DMS79 (cell line): Measurements from ENCODE around the gene SLC25A15.
A peak's percentile ranks its signal among the peaks of the same experiment; 100 is the strongest.
"Not testable (repeated sequence)": the region's sequence is repeated elsewhere in the genome, so short reads cannot be mapped to it uniquely, and the experiment has no call there.

ENCODE experiments used
- DNase-seq: peaks from one replicate; lab custom pipeline; 2025; lab: John Stamatoyannopoulos, UW

SLC25A15 gene

DNA sequence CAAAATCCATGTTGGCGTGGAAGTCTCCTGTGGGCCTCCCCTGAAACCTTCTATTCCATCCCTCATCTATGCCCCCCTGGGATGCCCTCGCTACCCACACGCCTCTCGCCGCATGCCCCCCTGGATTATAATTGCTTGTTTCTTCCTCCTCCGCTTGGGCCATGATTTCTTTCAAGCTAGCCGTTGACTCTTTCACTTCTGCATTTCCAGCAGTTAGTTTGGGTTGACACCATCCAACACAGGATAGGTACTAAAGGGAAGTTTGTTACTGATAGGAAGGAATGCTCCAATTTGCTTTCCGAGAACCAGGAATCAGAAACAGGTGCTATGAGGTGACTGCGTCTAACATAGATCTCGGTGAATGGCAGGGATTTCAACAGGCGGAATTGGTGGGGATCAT, 7.7 kb upstream of the SLC25A15 start:
- DNase-seq, result no peak

DNA sequence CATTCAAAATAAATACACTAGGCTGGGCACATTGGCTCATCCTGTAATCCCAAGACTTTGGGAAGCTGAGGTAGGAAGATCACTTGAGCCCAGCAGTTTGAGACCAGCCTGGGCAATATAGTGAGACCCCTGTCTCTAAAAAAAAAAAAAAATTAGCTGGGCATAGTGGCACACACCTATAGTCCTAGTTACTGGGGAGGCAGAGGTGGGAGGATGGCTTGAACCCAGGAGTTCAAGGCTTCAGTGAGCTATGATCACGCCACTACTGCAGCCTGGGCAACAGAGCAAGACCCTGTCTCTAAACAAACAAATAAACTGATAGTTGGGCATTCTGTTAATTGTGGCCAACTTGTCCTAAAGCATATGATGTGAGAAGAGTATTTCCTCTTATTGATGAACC, 6.4 kb upstream of the SLC25A15 start:
- not testable (repeated sequence) for DNase-seq

DNA sequence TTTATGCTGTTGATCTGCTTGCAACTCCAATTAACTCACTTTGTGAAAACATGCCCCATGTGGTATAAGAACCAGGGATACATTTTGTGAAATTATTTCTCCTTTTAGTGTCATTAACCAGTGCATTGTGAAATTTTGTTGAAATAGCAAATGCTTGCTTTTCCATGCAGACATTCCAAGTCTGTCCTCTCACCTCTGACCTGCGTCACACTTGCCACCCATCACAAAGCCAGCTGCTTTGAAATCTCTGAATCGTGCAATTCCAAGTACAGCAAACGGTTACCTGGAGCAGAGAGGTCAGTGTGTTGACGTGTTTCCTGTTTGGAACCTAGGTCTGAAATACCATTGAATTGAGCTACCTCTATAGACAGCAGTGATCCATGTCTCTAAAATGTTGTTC, 4.9 kb upstream of the SLC25A15 start:
- DNase-seq, result no peak

DNA sequence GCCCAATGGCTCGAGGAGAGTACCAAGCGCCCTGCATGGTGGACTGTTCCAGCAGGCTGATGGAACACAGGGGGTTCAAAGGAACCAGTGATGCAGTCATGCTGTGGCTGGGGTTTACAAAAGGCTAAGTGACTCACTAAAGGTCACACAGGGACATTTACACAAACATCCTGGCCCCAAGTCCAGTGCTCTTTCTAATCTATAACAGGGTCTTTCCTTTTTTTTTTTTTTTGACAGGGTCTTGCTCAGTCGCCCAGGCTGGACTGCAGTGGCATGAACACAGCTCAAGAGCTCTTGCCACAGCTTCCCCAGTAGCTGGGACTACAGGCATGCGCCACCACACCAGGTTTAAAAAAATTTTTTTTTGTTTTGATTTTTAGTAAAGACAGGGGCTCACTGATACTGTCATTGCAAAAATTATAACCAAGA, 2.8 kb upstream of the SLC25A15 start:
- no peak for DNase-seq

DNA sequence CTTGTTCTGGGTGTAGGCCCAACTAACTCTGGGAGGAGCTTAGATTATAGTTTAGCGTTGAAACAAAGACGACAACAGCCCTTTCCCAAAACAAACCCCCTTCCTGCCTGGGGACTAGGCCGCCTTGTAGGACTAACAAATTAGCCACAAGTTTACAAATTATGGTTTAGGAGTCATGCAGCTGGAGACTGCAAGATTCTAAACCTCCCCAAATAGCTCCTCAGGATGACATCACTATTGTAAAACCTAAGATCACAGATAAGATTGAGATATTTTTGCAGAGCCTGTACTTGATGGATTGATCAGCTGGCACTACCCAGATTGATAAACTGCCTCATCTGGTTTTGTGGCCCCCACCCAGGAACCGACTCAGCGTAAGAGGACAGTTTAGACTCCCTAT, 2.3 kb upstream of the SLC25A15 start:
- DNase-seq, result no peak

DNA sequence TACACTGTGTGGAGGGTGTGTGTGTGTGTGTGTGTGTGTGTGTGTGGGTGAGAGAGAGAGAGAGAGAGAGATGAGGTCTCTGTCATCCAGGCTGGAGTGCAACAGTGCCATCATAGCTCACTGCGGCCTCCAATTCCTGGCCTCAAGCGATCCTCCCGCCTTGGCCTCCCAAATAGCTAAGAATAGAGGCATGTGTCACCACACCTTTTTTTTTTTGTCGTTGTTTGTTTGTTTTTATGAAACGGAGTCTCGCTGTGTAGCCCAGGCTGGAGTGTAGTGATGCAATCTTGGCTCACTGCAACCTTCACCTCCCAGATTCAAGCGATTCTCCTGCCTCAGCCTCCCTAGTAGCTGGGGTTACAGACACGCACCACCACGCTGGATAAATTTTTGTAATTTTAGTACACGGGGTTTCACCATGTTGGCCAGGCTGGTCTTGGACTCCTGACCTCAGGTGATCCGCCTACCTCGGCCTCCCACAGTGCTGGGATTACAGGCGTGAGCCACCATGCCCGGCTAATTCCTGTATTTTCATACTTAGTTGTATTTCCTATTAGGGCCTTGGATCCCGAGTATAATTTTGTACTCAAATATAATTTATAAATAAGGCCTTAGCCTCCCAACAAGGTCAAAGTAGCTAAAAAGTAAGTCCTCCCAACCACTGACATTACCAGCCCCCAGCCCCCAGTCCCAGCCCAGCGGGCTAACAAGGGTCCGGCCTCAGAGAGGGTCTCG, 704 bp upstream of the SLC25A15 start:
- DNase-seq, result not testable (repeated sequence)

DNA sequence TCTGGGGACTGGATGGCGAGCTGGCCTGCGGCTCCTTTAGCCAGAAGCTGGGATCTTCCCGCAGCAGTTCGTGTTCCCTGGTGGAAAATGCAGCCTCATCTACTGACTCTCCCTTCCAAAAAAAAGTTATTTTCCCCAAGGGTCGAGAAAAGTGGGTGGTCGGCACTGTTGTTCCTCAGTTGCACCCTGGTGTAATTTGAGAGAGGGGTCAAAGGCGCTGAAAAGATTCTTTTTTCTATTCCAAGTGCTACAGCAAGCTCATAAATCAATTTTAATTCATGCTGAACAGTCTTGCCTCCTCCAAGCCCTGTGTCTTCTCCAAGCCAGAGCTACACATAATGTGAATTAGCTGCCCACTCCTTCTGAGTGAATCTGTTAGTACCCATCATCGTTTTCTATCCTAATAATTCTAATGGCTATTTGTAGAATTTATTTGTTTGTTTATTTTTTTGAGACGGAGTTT, 774 bp downstream of the SLC25A15 start:
- DNase-seq, result no peak

DNA sequence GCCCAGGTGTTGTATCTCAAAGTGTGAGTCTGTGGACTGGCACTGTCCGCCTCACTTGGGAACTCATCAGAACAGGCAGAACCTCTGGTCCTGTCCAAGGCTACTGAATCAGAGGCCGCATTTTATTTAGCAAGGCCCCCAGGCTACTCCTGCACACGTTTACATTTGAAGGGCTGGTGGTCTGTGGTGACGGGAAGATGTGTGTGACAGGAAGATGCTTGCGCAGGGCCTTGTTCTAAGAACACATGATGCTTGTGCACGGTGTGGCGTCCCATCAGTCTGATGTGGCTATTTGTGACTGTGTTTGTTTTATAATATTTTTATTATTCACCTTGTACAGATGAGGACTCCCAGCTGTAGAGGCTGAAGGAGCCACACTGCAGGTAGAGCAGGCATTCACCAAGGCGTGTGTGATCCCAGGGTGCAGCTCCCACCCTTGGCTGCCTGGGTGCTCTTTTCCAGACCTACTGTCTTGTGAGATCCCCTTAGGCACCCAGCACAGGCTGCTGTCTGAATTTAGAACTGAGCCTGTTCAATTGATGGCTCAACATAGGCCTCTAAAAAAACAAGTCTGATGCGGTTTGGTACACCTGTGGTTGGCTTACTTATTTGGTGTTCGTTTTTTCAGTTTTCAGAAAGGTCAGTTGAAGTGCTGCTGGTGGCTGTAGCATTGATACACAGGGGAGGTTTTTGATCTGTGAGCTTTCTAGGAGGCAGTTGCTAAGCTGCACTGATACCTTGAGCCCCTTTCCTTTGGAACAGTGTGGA, 3.1 kb downstream of the SLC25A15 start:
- DNase-seq, result no peak

DNA sequence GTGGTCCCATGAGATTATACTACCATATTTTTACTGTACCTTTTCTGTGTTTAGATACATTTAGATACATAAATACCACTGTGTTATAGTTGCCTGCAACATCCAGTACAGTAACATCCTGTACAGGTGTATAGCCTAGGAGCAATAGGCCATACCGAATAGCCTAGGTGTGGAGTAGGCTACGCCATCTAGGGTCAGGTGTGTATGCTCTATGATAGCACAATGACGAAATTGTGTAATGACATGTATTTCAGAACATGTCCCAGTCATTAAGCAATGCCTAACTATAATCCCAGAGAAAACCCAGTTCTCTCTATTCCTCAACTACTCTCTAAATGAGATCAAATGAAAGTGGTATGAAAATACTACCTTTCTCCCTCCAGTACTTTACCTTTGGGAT, 3.9 kb downstream of the SLC25A15 start:
- DNase-seq, result no peak

DNA sequence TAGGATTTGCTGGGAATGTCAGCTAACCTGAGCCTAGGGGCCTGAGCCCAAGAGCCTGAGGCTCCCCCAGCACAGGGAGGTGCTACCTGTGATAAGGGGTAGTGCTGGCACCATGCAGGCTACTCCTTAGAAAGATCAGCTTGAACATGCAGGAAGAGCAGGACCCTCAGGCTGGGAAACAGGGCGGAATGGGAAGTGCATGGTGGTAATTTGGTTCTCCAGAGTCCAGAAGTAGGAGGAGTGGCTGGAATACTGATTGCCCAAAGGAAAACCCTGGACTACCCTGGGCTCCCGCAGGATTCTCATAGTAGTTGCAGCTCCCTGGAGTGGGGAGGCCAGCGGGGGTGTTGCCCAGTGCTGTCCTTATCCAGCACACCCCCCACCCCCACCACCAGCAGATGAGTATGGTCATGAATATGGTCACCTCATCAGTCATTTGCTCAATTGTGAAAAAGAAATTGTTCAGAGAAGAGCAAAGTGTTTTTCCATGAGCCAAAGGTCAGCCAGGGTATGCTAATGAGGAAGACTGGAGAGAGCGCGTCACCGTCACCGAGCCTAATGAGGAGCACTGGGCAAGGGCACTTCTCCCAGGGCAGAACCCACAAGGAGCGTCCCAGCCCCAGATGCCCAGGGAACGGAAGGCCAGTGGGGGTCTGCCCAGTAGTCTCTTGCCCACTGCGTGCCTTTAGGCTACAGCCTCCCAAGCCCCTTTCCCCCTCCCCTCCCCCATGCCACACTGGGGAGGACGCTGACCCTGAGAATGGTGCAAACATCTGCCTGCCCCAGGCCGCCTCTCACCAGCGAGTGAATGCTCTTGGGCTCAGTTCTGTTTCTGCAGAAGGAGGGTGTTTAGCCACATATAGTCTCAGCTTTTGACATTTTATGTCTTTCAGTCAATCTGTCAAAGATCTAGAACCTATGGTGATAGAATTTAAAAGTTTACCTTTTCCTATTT, 5.3 kb downstream of the SLC25A15 start:
- DNase-seq, result no peak

DNA sequence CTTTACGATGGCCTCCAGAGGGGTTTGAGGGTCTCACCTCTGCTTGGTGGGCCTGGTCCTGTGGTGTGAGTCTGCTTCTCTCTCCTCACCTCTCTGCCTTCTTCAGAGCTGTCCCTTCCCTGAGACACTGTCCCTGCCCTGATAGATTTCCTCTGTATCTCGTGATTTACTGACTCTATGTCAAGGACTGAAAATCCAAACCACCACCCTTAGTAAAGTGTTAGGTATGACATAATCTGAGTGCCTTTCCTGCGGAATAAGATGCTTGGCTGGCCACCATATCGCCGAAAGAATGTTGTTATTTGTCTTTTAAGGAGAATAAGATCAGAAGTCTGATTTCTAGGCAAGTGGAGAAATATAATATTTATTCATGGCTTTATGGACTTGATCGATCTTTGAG, 7.2 kb downstream of the SLC25A15 start:
- no peak for DNase-seq

DNA sequence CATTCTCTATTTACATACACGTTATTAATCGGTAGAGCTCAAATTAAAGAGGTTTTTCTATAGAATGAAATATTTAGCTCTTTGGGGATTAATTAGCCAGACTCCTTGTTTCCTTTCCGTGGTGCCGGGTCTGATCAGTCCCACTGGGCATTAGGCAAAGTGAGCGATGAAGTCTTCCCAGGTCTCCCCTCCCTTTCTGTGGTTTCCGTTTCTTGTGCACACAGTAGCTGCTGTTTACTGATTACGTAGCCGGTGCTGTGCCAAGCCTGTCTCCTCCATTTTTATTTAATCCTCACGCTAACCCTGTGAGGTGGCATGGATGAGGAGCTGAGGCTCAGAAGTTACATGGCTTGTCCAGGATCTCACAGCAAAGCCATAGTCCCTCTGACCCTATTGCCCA, 9.0 kb downstream of the SLC25A15 start:
- peak; percentile 14 for DNase-seq

DNA sequence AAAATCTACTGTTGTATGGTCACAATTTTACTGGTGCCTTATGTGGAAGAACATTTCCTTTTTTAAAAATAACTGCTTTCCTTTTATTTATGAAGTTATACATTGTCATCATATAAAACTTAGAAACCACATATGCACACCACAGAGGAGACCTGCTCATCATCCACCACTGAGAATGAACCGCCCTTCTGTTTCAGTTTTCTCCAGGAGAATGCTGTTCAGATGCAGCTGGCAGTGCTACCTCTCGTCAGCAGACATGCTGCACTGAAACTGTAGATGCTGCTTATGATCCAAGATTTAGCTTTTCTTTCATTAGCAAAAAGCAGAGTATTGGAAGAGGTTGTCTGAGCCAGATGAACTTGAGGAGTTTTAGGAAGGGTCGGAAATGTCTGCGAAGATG, 10.1 kb downstream of the SLC25A15 start:
- no peak for DNase-seq

DNA sequence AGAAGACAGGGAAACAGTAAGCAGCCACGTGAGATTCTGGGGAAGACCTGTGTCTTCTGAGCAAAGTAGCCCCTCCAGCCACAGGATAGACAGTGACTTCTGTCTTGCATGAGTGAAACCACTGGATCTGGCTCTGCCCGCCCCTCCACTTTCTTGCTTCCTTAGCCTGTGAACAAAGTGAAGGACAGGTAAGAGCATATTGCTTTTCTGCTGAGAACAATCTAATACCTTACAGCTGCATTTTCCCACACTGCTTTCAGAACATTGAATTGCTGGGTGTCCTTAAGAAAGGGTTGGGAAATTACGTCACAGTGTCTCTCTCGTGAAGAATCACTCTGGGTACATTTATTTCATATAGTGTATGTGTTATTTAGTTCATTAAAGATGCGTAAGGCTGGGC, 11.1 kb downstream of the SLC25A15 start:
- no peak for DNase-seq

DNA sequence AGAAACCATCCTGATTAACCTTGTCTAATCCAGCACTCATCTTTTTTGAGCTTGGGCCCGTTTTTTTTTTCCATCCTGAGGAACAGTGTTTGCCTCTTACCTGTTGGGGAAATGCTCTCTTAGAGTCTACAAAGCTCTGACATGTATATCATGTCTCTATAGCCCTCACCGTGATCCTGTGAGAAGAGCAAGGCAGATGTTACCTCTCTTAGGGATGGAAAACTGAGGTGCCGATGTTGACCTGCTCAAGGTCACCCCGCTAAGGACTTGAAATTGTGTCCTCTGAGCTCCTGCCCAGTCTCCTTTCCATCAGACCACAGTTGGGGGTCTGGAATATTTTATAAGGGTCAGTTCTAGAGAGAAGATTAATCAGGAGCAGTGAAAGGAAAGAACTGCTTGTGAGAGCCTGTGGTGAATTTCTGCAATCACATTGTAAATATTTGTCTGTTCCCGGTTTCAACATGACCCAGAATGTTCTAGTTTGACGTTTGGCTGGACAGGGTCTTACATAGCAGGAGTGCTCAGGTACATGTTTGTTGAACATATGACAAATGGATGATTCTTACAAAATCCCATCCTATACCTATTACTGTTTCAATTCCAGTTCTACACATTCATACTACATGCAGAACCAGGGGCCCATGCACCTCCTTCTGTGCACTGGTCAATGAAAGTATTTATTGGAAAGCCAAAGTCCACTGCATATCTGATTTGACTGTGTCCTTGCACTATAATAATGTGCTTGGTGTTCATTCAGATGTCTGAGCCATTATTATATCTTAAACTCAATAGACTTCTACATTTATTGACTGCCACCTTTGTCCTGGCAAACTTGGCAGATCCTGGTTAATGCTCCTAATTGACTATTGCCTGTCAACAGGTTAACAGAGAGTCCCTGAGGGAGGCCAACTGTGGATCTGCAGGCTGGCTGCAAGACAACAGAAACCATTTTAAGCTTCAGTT, 12.1 kb downstream of the SLC25A15 start:
- no peak for DNase-seq

DNA sequence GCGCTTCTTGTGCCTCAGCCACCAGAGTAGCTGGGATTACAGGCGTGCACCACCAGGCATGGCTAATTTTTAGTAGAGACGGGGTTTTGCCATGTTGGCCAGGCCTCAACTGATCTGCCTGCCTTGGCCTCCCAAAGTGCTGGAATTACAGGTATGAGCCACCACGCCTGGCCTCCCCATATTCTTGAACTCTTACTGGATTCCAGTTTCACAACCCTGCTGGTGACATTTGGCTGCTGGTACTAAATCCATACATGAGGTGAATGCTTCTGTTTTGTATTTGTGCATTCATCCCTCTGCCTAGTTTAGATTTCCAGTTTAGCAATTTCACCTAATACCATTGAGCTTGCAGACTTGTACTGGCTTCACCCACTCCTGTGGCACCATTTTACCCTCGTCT, 13.9 kb downstream of the SLC25A15 start:
- DNase-seq, result no peak

DNA sequence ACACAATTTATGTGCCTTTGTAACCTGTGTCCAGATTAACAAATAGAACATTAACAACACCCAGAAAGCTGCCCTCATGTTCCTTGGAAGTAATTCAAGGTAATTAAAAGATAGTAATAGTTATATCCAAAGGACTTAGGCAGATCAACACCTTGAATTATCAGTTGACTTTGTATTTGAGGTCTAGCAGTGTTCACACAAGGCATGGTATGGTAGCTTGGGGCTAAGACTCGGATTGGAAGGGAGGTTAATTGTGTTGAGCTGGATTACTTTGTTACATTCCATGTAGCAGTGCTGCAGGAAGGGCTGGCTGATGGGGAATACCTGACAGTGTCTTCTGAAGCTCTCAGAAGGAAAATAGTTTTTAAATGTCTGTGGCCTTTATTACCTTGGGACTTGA, 16.8 kb downstream of the SLC25A15 start:
- no peak for DNase-seq

DNA sequence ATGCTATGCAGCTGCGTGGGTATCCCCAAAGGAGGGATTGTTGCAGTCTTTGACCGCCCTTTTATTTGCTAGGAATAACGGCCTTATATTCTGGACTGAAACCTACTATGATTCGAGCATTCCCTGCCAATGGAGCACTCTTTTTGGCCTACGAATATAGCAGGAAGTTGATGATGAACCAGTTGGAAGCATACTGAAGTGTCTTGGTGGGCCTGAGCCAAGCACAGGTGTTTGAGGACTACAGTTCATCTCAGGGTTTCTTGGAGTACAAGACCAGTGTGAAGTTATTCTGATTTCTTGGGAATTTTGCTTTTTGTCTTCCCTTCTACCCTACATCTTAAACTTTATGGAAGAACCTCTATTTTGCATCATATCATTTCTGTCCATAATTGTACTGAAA, 20.1 kb downstream of the SLC25A15 start:
- DNase-seq, result no peak

DNA sequence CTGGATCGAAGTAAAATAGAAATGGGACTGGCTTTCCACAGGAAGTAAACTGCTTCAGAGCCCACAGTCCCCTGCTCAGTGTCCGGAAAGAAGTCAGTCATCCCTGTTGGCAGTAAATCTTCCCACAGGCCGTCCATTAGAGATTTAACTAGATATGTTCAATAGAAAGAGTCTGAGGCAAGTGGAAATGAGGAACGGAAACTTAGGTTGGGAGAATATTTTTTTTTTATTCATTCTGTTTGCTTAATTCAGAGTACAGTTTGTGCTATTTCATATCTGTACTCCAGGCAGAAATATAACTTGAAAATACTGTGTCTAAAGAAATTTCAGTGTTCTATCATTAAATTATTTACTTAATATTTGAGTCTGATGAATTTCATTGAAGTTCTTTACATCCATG, 22.7 kb downstream of the SLC25A15 start:
- no peak for DNase-seq

DNA sequence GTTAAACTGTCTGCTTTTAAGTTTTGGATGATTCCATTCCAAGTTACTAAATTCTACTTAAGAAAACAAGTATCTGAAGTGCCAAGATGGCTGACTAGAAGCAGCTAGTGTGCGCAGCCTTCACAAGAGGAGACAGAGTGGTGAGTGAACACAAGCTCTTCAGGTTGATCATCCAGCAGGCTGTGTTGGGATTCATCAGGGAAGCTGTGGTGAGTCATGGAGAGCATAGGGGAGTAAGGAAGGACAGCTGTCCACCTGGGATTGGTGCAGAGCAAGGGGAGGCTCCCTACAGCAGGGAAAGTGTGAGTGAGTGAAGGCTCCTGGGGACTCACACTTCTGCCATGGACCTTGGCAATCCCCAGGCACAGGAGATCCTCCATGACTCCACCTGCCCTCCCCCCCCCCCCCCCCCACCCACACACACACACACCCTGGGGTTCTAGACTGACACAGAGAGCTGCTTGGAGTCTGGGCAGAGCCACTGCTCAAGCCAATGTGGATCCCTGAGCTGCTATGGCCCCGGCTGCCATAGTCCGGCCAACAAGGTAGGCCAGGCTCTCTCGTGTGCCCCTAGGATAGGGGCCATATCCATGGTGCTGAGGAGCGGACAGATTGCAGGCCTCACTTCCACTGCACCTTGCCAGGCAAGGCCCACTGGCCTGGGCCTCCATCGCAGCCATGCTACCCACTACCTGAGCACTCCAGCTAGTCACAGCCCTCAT, 23.5 kb downstream of the SLC25A15 start:
- DNase-seq, result no peak
